SKM-1 treated with dmso at 0.1 percent for 144 hours (cell line): ENCODE results near the gene CMTM3.
"Not testable (repeated sequence)": the region's sequence is repeated elsewhere in the genome, so short reads cannot be mapped to it uniquely, and the experiment has no call there.

Source experiments
- DNase-seq: peaks from one replicate; lab custom pipeline; 2025; ENCODE audit not compliant: unreplicated experiment; lab: John Stamatoyannopoulos, UW

CMTM3 gene

DNA sequence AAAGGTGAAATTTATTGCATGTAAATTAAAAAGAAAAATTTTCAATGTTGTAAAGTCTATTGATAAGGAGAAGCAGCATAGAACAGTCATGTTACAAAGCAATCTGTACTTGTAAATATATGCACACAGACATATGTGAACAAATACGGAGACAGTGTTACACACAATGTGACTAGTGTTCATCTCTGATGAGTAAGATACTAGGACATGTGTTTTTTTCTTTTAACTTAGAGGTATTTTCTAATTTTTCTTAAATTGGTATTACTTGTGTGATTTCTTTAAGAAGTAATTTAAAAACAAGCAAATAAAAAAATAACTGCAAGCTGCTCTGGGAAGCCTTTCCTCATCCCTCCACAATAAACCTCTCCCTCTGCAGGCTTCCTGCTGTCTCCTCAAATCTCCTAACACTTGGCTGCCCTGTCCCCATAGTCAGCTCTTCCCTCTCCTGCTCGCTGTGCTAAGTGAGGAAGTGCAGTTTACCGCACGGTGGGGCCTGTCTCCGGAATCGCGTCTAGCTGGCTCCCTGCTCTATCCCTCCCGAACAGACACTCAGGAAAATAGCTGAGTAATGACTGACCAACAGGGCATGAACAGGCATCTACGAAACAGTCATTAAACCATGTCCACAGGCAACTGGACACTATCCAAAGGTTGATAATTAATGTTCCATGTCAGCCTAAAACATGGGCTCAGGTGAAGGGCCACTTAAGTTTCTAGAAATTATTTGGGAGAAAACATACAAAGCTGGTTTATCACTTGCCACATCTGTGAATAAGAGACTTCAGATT, 56.1 kb downstream of the CMTM3 start:
- peak; percentile 42 for DNase-seq

DNA sequence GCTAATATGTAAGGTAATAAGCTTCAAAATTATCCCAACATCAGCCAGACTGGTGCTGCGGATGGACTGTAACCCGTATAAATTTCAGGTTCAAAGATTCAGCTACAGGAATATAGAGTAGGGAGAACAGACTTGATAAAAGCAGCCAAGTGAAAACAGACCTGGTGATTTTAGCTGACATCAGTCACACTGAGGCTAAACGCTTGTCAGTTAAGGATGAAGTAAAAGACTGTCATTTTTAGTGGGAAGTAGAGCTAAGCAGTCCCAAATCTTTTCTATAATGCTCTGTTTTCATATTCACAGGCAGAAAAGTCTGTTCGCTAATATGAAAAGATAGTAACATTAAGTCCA, 56.7 kb downstream of the CMTM3 start:
- no peak for DNase-seq

DNA sequence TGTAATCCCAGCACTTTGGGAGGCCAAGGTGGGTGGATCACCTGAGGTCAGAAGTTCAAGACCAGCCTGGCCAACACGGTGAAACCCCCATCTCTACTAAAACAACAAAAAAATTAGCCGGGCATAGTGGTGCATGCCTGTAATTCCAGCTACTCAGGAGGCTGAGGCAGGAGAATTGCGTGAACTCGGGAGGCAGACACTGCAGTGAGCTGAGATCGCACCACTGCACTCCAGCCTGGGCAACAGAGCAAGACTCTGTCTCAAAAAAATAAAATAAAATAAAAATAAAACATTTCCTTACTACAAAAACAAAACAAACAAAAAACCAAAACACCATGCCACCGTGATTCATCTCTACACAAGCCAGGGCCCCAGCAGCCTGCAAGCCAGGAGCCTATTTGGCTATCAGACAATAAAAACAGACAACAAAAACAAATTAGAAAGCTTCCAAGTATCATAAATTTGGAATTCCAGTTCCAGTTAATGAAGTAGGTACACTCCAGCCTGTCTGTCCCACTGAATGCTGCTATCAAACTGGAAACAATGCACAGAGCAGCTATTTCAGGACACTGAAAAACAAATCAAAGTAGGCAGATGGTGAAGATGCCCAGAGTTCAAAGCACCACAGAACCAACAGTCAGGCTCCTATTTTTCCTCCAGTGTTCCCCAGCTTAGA, 57.3 kb downstream of the CMTM3 start:
- not testable (repeated sequence) for DNase-seq

DNA sequence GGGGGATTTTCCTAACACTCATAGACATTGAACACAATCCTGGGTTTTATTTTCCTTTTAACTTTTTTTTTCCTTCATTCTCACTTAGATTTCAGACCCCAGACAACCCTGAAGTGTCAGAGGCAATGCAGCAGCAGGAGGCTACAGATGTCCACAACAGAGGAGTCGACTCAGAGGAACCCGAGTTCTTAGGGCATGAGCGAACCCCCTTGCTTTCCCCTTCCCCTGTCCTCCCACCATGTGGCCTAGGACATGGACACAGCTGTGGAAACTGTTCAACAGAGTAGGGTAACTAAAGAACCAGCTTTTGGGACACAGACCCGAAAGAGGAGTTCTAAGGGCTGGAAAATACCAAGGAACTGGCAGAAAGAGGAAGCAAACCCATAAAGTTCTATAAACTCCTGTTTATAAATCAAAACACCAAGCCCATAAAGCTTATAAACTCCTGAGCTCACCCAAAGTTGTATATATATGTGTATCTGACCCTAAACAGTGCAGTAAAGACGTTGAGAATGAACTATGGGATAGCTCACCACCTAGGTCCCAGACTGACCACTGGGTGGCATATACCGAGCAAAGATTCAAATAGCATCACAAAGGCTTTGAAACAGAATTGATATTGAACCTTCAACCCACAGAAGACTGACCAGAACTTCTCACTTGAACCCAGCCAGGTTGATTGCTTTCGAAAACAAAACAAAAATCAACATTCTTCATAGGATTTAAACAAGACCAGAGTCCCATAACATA, 58.1 kb downstream of the CMTM3 start:
- DNase-seq, result no peak
